Bronchial epithelial cell (primary cell): ENCODE measurements around the gene CAMTA1. TPM values are rescaled to one million over a fixed set of nuclear protein-coding genes. Genes with fewer than 3 reads are reported as not detected.

Experiments used
- DNase-seq: peaks from one replicate; pipeline ENCODE4 v3.0.0-alpha.2; 2010; ENCODE audit warnings: low read depth
- FAIRE-seq: peaks from 2 replicates; lab custom pipeline; 2011; peaks lifted over from hg19 to GRCh38; lab: Jason Lieb, UNC
- H3K27me3 ChIP-seq: 2 replicates; pipeline ENCODE4 v1.5.1; 2011; ENCODE audit warnings: low read length; ENCODE audit not compliant: control insufficient read depth, insufficient read depth
- H3K36me3 ChIP-seq: 2 replicates; pipeline ENCODE4 v1.5.1; 2011; ENCODE audit warnings: low read length; ENCODE audit not compliant: control insufficient read depth, insufficient read depth
- H3K4me3 ChIP-seq: 2 replicates; pipeline ENCODE4 v1.5.1; 2011; ENCODE audit warnings: mild to moderate bottlenecking, low read depth, low read length, control low read depth
- CTCF ChIP-seq: IDR thresholded peaks from 2 replicates; pipeline ENCODE4 v1.5.1; 2011; ENCODE audit warnings: mild to moderate bottlenecking, moderate library complexity, low read length, control low read depth, inconsistent platforms; ENCODE audit not compliant: insufficient read depth, severe bottlenecking
- total RNA-seq: library from RNA; depleted of rRNA; stranded (reverse); fragments of >200 nt; gene quantifications from 2 replicates; pipeline ENCODE4 v1.2.1, GENCODE V29; 2014

The CAMTA1 gene
- total RNA-seq, 1 donor from 2014 or later: 68.2 TPM

GRCh38 chr1:7642781-7643529, 857.7 kb downstream of the CAMTA1 start:
- no peak for TF ChIP-seq CTCF
- Histone ChIP-seq H3K36me3 (no peaks in the 10 kb centered on the region), H3K27me3 (peaks cover 2% of the 10 kb centered on the region), H3K4me3 (no peak overlapping the region)
- FAIRE-seq: no peak
- no peak for DNase-seq

GRCh38 chr1:7643530-7643929, 858.3 kb downstream of the CAMTA1 start:
- Histone ChIP-seq H3K4me3 (no peak overlapping the region), H3K27me3 (peaks cover 2% of the 10 kb centered on the region), H3K36me3 (no peaks in the 10 kb centered on the region)
- FAIRE-seq (no peak), DNase-seq (no peak)
- TF ChIP-seq CTCF: no peak

- no peaks in the 10 kb centered on the region for H3K36me3 ChIP-seq
- no peak overlapping the region for H3K4me3 ChIP-seq
- H3K27me3 ChIP-seq: peaks cover 2% of the 10 kb centered on the region
- TF ChIP-seq CTCF: no peak
- DNase-seq: no peak
- no peak for FAIRE-seq
These were observed 858.8 kb downstream of the CAMTA1 start for GRCh38 chr1:7644086-7644485.

GRCh38 chr1:7644961-7645750, 859.9 kb downstream of the CAMTA1 start:
- no peak for TF ChIP-seq CTCF
- FAIRE-seq (no peak), DNase-seq (no peak)
- H3K36me3 ChIP-seq: no peaks in the 10 kb centered on the region
- H3K4me3 ChIP-seq: no peak overlapping the region
- H3K27me3 ChIP-seq: peaks cover 2% of the 10 kb centered on the region

- DNase-seq (no peak), FAIRE-seq (no peak)
- TF ChIP-seq CTCF: no peak
- Histone ChIP-seq H3K36me3 (no peaks in the 10 kb centered on the region), H3K4me3 (no peak overlapping the region), H3K27me3 (peaks cover 2% of the 10 kb centered on the region)
These were observed 860.4 kb downstream of the CAMTA1 start for GRCh38 chr1:7645751-7646048.
